Right atrium auricular region (tissue), 2 donors: ENCODE data around the gene NET1. TPM values are rescaled to one million over a fixed set of nuclear protein-coding genes. Genes with fewer than 3 reads are reported as not detected.

Experiments used
- DNase-seq: peaks from one replicate; pipeline ENCODE4 v3.0.0-alpha.2; 2019; ENCODE audit warnings: low spot score
- H3K27ac ChIP-seq, 2 donors: fragments of 200-600 bp; sonication (generic); 1 replicate in 1 of 2; 2 replicates in 1 of 2; pipeline ENCODE4 v1.5.1; 2016 to 2019
- H3K27me3 ChIP-seq, 2 donors: fragments of 200-600 bp; sonication (generic); one replicate each; pipeline versions ENCODE4 v1.5.1 to v1.6.0; 2017 to 2019
- H3K36me3 ChIP-seq: fragments of 200-600 bp; sonication (generic); one replicate; pipeline ENCODE4 v1.5.1; 2016
- H3K4me1 ChIP-seq, 2 donors: fragments of 200-600 bp; sonication (generic); one replicate each; pipeline versions ENCODE4 v1.5.1 to v1.6.0; 2017 to 2019
- H3K4me3 ChIP-seq, 2 donors: fragments of 200-600 bp; sonication (generic); 1 replicate in 1 of 2; 2 replicates in 1 of 2; pipeline ENCODE4 v1.5.1; 2017 to 2019; ENCODE audit warnings: mild to moderate bottlenecking in 1 of 2, moderate library complexity in 1 of 2
- H3K9me3 ChIP-seq, 2 donors: fragments of 200-600 bp; sonication (generic); one replicate each; pipeline ENCODE4 v1.5.1; 2019
- CTCF ChIP-seq, 2 donors: fragments of 200-600 bp; sonication (generic); IDR thresholded peaks; one replicate each; pipeline ENCODE4 v1.5.1; 2019; ENCODE audit warnings: antibody characterized with exemption in 2 of 2
- total RNA-seq, 2 donors: library from RNA; depleted of rRNA; stranded (reverse); fragments of >200 nt; gene quantifications; one replicate each; pipeline ENCODE4 v1.1.0, GENCODE V29; 2016

The NET1 gene
- total RNA-seq, 2 donors from 2014 or later = 12.8 to 19.8 TPM

- DNase-seq = no peak
- Histone ChIP-seq H3K4me3 (no peak overlapping the region), H3K27ac (no peak overlapping the region), H3K4me1 (peaks cover 0 to 4% of the 10 kb centered on the region in 2 donors), H3K36me3 (no peaks in the 10 kb centered on the region), H3K27me3 (no peaks in the 10 kb centered on the region), H3K9me3 (peaks cover 0 to 10% of the 10 kb centered on the region in 2 donors)
- no peak for TF ChIP-seq CTCF (IDR thresholded peaks at IDR 0.05)
These were observed 6.2 kb downstream of the NET1 start for GRCh38 chr10:5418584-5418983.

- Histone ChIP-seq H3K4me3 (no peak overlapping the region), H3K36me3 (no peaks in the 10 kb centered on the region), H3K27me3 (no peaks in the 10 kb centered on the region), H3K27ac (no peak overlapping the region), H3K4me1 (no peaks in the 10 kb centered on the region), H3K9me3 (peaks cover 0 to 10% of the 10 kb centered on the region in 2 donors)
- TF ChIP-seq CTCF (IDR thresholded peaks at IDR 0.05) = no peak
- no peak for DNase-seq
These were observed 7.2 kb downstream of the NET1 start for GRCh38 chr10:5419466-5420094.

- no peak for TF ChIP-seq CTCF (IDR thresholded peaks at IDR 0.05)
- DNase-seq = no peak
- Histone ChIP-seq H3K4me3 (no peak overlapping the region), H3K27ac (no peak overlapping the region), H3K27me3 (no peaks in the 10 kb centered on the region), H3K9me3 (peaks cover 0 to 5% of the 10 kb centered on the region in 2 donors), H3K4me1 (no peaks in the 10 kb centered on the region), H3K36me3 (no peaks in the 10 kb centered on the region)
These were observed 11.4 kb downstream of the NET1 start for GRCh38 chr10:5423771-5424170.

- Histone ChIP-seq H3K4me3 (no peak overlapping the region), H3K27ac (no peak overlapping the region)
These were observed 12.4 kb downstream of the NET1 start for GRCh38 chr10:5424751-5425150.

GRCh38 chr10:5428133-5428532 is 15.8 kb downstream of the NET1 start:
- no peak for TF ChIP-seq CTCF (IDR thresholded peaks at IDR 0.05)
- no peaks in the 10 kb centered on the region for H3K9me3 ChIP-seq
- H3K27me3 ChIP-seq = no peaks in the 10 kb centered on the region
- no peaks in the 10 kb centered on the region for H3K36me3 ChIP-seq
- H3K27ac ChIP-seq = no peak overlapping the region
- no peak for DNase-seq
- H3K4me1 ChIP-seq = no peaks in the 10 kb centered on the region
- no peak overlapping the region for H3K4me3 ChIP-seq

More at GRCh38 chr10:5424751-5425150, 12.4 kb downstream of the NET1 start:
- Histone ChIP-seq H3K9me3 (no peaks in the 10 kb centered on the region), H3K4me1 (no peaks in the 10 kb centered on the region), H3K36me3 (no peaks in the 10 kb centered on the region), H3K27me3 (no peaks in the 10 kb centered on the region)
- no peak for DNase-seq
- TF ChIP-seq CTCF (IDR thresholded peaks at IDR 0.05) = no peak

GRCh38 chr10:5433182-5433581 is 20.8 kb downstream of the NET1 start:
- Histone ChIP-seq H3K9me3 (no peaks in the 10 kb centered on the region), H3K27me3 (no peaks in the 10 kb centered on the region), H3K4me1 (no peaks in the 10 kb centered on the region), H3K4me3 (no peak overlapping the region), H3K27ac (no peak overlapping the region), H3K36me3 (no peaks in the 10 kb centered on the region)
- no peak for DNase-seq
- TF ChIP-seq CTCF (IDR thresholded peaks at IDR 0.05) = no peak
